GM15510 (cell line): ENCODE data around the gene ISLR.

Experiments
- POLR2A ChIP-seq: IDR thresholded peaks from 3 replicates; pipeline ENCODE4 v1.6.1; 2011; ENCODE audit warnings: borderline replicate concordance; ENCODE audit not compliant: insufficient read length; ENCODE audit errors: extremely low read depth

Gene ISLR

DNA sequence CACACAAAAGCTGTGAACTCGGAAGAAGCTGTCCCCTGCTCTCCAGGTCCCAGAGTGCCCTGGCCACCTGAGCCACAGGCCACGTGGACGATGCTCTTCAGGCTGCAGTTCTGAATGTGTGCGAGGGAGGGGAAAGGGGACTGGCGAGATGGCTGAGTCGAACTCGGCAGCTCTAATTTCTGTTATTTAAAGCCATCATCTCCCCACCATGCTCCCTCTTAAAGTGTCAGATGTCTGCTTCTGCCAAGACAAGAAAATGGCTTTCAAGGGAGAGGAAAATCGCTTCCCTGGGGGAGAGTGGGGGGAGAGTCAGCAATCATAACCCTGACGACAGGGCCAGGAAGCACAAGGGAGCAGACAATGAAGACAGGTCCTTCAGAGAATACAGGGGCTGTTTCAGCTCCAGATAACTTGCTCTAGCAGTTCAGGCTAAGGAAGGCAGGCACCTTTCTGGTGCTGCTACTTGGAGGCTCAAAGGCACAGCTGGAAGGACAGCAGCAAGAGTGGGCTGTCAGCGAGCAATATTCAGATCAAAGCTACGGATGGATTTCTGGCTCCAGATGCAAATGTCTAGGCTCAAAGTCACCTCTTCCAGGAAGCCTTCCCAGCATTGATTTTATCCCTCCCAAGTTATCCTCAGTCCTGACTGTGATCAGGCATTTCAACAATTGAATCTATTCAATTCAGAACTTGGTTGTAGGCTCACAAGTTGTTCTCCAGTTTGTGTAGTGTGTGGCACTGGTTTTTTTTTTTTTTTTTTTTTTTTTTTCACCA, 47.2 kb downstream of the ISLR start:
- TF ChIP-seq POLR2A: no peak

DNA sequence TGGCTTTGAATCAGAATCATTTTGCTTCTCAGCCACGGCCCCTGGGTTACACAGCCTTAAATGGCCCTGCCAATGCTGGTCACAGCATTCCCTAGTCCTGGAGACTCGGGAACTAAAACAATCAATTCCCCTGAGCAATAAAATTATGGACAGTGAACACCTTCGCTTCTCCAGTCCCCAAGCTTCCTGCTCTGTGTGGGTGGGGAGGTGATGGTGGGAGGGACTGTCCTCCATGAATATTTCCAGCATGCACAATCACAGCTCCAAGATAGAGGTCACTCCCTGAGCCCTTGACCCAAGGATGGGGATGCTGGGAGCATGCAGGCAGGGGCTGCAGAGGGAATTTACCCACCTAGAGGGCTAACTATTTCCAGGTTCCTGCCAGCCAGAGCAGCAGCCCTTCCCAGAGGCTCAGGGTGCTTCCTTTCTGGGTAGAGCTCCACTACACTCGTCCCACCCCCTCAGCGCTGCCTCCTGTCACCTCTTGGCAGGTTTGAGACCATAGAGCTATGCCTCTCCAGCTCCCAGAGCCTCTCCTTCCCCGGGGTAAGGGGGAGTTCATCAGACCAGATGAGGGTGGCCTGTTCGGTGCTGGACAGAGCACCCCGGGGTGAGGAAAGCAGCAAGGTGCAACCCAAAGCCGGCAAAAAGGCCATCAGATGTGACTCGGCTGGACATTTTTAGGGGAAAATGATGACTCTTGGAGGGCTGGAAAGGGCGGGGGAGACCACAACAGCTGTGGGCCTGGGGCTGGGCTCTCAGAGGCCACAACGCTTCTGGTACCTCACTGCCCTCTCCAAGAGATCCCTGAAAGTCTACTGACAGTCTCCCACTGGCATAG, 48.1 kb downstream of the ISLR start:
- TF ChIP-seq POLR2A: no peak

DNA sequence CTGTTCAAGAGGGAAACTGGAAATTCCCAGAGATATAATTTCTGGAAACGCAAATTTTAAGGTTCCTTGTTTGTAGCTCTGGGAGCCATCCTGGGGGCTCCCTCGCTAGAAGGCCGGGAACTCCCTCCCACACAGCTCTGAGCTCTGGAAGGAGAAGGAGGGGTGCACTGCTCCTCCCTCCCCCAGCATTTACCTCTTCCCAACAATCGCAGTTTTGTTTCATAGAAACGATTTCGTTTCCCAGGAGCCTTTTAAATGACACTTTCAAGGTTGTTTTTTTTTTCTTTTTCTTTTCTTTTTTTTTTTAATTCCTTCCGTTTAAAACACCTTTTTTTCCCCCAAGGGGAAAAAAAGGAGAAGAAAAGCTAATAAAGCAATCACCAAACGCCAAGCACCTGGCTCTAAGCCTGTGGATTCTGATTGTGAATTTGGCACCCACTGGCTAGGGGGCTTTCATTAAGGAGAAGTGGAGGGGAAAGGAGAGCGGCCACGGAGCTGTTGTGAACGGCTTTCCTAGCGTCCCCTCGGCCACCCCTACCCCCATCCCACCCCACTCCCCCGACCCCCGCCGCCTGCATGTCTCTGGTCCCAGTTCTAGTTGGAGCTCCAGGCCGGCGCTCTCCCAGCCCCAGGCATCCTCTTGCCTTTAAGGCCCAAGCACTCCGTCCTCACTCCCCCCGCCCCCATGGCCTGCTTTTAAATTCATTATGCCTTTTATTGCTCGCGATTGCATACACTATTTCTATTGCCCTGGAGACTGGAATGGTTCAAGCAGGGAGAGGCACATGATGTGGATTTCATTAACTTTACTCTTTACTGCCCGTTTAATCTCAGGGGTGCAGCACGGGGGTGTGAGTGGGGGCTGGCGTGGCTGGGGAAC, 49.0 kb downstream of the ISLR start:
- no peak for TF ChIP-seq POLR2A

DNA sequence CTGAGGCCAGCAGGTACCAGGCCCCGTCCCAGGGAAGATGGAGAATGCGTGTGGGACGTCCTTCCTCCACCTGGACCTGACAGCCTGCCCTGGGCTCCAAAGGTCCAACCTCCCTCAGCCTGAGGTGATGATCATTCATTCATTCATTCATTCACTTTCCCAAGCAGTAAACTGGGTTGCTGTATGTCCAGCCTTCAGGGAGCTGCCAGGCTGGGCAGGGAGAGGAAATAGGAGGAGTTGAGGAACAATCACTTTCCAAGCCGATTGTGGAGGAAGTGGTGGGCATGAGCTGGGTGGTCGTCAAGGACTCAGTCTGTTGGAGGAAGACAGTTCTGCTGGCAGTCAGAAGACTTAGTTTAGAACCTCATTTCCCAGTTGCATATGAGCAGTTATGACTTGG, 52.4 kb downstream of the ISLR start:
- TF ChIP-seq POLR2A: no peak
